Peyer's patch (tissue), 4 donors: ENCODE data around the gene C2CD4A. TPM values are rescaled to one million over a fixed set of nuclear protein-coding genes. Genes with fewer than 3 reads are reported as not detected.

Experiments
- DNase-seq, 3 donors: peaks; one replicate each; pipeline ENCODE4 v3.0.0-alpha.2; 2017 to 2019
- H3K27ac ChIP-seq, 4 donors: fragments of 200-600 bp; sonication (generic); one replicate each; pipeline ENCODE4 v1.5.1; 2016 to 2019
- H3K27me3 ChIP-seq, 2 donors: fragments of 200-600 bp; sonication (generic); one replicate each; pipeline ENCODE4 v1.5.1; 2019
- H3K36me3 ChIP-seq, 3 donors: fragments of 200-600 bp; sonication (generic); one replicate each; pipeline ENCODE4 v1.5.1; 2016 to 2019
- H3K4me1 ChIP-seq, 4 donors: fragments of 200-600 bp; sonication (generic); one replicate each; pipeline ENCODE4 v1.5.1; 2016 to 2019
- H3K4me3 ChIP-seq, 4 donors: fragments of 200-600 bp; sonication (generic); 1 replicate in 3 of 4; 2 replicates in 1 of 4; pipeline ENCODE4 v1.5.1; 2016 to 2019; ENCODE audit warnings: mild to moderate bottlenecking in 1 of 4
- H3K9me3 ChIP-seq, 4 donors: fragments of 200-600 bp; sonication (generic); one replicate each; pipeline ENCODE4 v1.5.1; 2016 to 2019; ENCODE audit warnings: mild to moderate bottlenecking in 1 of 4
- CTCF ChIP-seq, 6 experiments: fragments of 450-650 bp in 4 of 6; fragments of 200-600 bp in 2 of 6; sonication (generic) in 1 of 6; IDR thresholded peaks; one replicate each; pipeline ENCODE4 v1.5.1; 2017 to 2019; ENCODE audit warnings: antibody characterized with exemption in 6 of 6, mild to moderate bottlenecking in 3 of 6, moderate library complexity in 1 of 6
- POLR2A ChIP-seq, 2 donors: fragments of 450-650 bp; IDR thresholded peaks; one replicate each; pipeline ENCODE4 v1.5.1; 2017; ENCODE audit warnings: antibody characterized with exemption in 2 of 2, mild to moderate bottlenecking in 2 of 2, moderate library complexity in 2 of 2
- total RNA-seq, 4 donors: library from RNA; depleted of rRNA; stranded (reverse); fragments of >200 nt; gene quantifications; one replicate each; pipeline ENCODE4 v1.1.0, GENCODE V29; 2016

C2CD4A gene
- total RNA-seq, 4 donors from 2014 or later: 0.18 to 1.7 TPM; not detected in 2

- H3K36me3 ChIP-seq: no peaks in the 10 kb centered on the region
- no peak overlapping the region for H3K4me3 ChIP-seq
- no peaks in the 10 kb centered on the region for H3K9me3 ChIP-seq
- no peak for DNase-seq
- TF ChIP-seq CTCF (IDR thresholded peaks at IDR 0.05) (no peak), POLR2A (IDR thresholded peaks at IDR 0.05) (no peak)
- no peak overlapping the region for H3K27ac ChIP-seq
- peaks cover 0 to 23% (median 7%) of the 10 kb centered on the region in 4 donors for H3K4me1 ChIP-seq
- no peaks in the 10 kb centered on the region for H3K27me3 ChIP-seq
These were observed 15.6 kb upstream of the C2CD4A start for GRCh38 chr15:62051166-62051565.

GRCh38 chr15:62052713-62053112 lies 14.1 kb upstream of the C2CD4A start:
- Histone ChIP-seq H3K4me3 (no peak overlapping the region), H3K4me1 (peaks cover 0 to 23% (median 2%) of the 10 kb centered on the region in 4 donors), H3K27ac (no peak overlapping the region), H3K27me3 (no peaks in the 10 kb centered on the region), H3K9me3 (no peaks in the 10 kb centered on the region), H3K36me3 (no peaks in the 10 kb centered on the region)
- DNase-seq: no peak
- TF ChIP-seq CTCF (IDR thresholded peaks at IDR 0.05) (no peak), POLR2A (IDR thresholded peaks at IDR 0.05) (no peak)

- H3K27ac ChIP-seq: no peak overlapping the region
- DNase-seq: no peak
- H3K4me3 ChIP-seq: no peak overlapping the region
- no peaks in the 10 kb centered on the region for H3K9me3 ChIP-seq
- H3K4me1 ChIP-seq: peaks cover 0 to 29% (median 2%) of the 10 kb centered on the region in 4 donors
- TF ChIP-seq POLR2A (IDR thresholded peaks at IDR 0.05): no peak
- TF ChIP-seq CTCF (IDR thresholded peaks at IDR 0.05): no peak
- H3K27me3 ChIP-seq: no peaks in the 10 kb centered on the region
- H3K36me3 ChIP-seq: no peaks in the 10 kb centered on the region
These were observed 13.2 kb upstream of the C2CD4A start for GRCh38 chr15:62053439-62054085.

- H3K4me1 ChIP-seq: peaks cover 0 to 36% (median 2%) of the 10 kb centered on the region in 4 donors
- TF ChIP-seq POLR2A (IDR thresholded peaks at IDR 0.05) (no peak), CTCF (IDR thresholded peaks at IDR 0.05) (no peak)
- DNase-seq: no peak
- H3K4me3 ChIP-seq: no peak overlapping the region
- no peaks in the 10 kb centered on the region for H3K36me3 ChIP-seq
- H3K27me3 ChIP-seq: no peaks in the 10 kb centered on the region
- no peaks in the 10 kb centered on the region for H3K9me3 ChIP-seq
- H3K27ac ChIP-seq: no peak overlapping the region
These were observed 11.8 kb upstream of the C2CD4A start for GRCh38 chr15:62054979-62055378.

GRCh38 chr15:62057341-62057980 lies 9.3 kb upstream of the C2CD4A start:
- no peak for DNase-seq
- Histone ChIP-seq H3K9me3 (no peaks in the 10 kb centered on the region), H3K27ac (no peak overlapping the region)

More at GRCh38 chr15:62057341-62057980, 9.3 kb upstream of the C2CD4A start:
- H3K27me3 ChIP-seq: no peaks in the 10 kb centered on the region
- peaks cover 0 to 14% (median 2%) of the 10 kb centered on the region in 4 donors for H3K4me1 ChIP-seq
- no peaks in the 10 kb centered on the region for H3K36me3 ChIP-seq
- H3K4me3 ChIP-seq: no peak overlapping the region
- TF ChIP-seq POLR2A (IDR thresholded peaks at IDR 0.05) (no peak), CTCF (IDR thresholded peaks at IDR 0.05) (no peak)
